Measurements from ENCODE around the gene PSPC1. TPM values are rescaled to one million over a fixed set of nuclear protein-coding genes. Genes with fewer than 3 reads are reported as not detected.
A peak's percentile ranks its signal among the peaks of the same experiment; 100 is the strongest.
"Not testable (repeated sequence)": the region's sequence is repeated elsewhere in the genome, so short reads cannot be mapped to it uniquely, and the experiment has no call there.

Gene PSPC1
- total and polyA plus RNA-seq, 11 donors, result 18.8 to 31.5 (median 26.0) TPM

DNA sequence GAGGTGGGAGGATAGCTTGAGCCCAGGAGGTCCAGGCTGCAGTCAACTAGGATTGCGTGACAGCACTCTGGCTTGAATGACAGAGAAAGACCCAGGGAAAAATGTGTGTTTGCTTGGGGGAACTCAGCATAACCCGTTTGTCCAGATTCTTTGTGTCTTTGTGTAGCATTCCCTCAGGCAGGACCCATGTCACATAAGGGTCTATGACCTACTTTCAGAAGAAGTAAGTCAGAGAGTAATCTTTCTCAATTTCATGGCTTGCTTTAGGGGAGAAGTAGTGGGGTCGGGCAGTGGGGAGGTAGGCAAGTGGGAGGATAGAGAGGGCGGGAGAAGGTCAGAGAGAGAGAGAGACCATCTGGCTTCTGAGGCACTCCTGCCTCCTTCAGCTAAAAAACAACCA lies 11.9 kb upstream of the PSPC1 start:
- Histone ChIP-seq H3K36me3 (no peaks in the 10 kb centered on the region), H3K27ac (no peak overlapping the region), H3K27me3 (no peaks in the 10 kb centered on the region), H3K4me3 (no peak overlapping the region), H3K4me1 (peaks cover 0 to 9% (median 0%) of the 10 kb centered on the region in 12 donors), H3K9me3 (no peaks in the 10 kb centered on the region)
- intact Hi-C loops (cut with DNase I), result no loop called here
- WGBS, 4 donors, result 91 to 93% (median 92%) methylated on average over 4 of the region's 4 CpGs
- DNase-seq (no peak), ATAC-seq (no peak)
- TF ChIP-seq POLR2A (IDR thresholded peaks at IDR 0.05), result no peak
- TF ChIP-seq, protein P1, sequence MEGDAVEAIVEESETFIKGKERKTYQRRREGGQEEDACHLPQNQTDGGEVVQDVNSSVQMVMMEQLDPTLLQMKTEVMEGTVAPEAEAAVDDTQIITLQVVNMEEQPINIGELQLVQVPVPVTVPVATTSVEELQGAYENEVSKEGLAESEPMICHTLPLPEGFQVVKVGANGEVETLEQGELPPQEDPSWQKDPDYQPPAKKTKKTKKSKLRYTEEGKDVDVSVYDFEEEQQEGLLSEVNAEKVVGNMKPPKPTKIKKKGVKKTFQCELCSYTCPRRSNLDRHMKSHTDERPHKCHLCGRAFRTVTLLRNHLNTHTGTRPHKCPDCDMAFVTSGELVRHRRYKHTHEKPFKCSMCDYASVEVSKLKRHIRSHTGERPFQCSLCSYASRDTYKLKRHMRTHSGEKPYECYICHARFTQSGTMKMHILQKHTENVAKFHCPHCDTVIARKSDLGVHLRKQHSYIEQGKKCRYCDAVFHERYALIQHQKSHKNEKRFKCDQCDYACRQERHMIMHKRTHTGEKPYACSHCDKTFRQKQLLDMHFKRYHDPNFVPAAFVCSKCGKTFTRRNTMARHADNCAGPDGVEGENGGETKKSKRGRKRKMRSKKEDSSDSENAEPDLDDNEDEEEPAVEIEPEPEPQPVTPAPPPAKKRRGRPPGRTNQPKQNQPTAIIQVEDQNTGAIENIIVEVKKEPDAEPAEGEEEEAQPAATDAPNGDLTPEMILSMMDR (IDR thresholded peaks at IDR 0.05), result no peak

DNA sequence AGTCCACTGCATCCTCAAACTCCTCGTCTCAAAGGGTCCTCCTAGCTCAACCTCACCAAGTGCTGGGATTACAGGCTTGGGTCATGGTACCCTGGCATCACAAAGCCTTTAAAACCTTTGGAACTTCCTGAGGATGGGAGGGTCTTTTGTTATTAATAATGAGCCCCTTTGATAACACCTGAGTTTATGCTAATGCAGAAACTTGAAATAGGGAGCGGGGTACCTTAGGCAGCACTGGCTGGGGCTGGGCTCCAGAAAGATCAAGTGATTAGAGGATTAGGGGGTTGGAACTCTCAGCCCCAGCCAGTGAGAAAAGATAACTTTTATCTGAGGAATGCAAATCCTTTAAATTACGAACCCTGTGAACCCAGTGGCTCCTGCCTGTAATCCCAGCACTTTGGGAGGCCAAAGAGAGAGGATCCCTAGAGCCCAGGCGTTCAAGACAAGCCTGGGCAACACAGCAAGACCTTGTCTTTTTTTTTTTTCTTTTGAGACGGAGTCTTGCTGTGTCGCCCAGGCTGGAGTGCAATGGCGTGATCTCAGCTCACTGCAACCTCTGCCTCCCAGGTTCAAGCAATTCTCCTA lies 9.3 kb upstream of the PSPC1 start:
- H3K27ac ChIP-seq, result no peak overlapping the region
- 90 to 96% (median 91%) methylated on average over 7 of the region's 7 CpGs for WGBS, 4 donors
- ATAC-seq, result no peak
- TF ChIP-seq, protein P1 (IDR thresholded peaks at IDR 0.05), result no peak
- TF ChIP-seq POLR2A (IDR thresholded peaks at IDR 0.05), result no peak
- H3K4me3 ChIP-seq, result no peak overlapping the region
- no peaks in the 10 kb centered on the region for H3K9me3 ChIP-seq
- H3K36me3 ChIP-seq, result no peaks in the 10 kb centered on the region
- H3K27me3 ChIP-seq, result no peaks in the 10 kb centered on the region
- peaks cover 0 to 9% (median 0%) of the 10 kb centered on the region in 12 donors for H3K4me1 ChIP-seq
- intact Hi-C loops (cut with DNase I), result no loop called here
- no peak for DNase-seq

DNA sequence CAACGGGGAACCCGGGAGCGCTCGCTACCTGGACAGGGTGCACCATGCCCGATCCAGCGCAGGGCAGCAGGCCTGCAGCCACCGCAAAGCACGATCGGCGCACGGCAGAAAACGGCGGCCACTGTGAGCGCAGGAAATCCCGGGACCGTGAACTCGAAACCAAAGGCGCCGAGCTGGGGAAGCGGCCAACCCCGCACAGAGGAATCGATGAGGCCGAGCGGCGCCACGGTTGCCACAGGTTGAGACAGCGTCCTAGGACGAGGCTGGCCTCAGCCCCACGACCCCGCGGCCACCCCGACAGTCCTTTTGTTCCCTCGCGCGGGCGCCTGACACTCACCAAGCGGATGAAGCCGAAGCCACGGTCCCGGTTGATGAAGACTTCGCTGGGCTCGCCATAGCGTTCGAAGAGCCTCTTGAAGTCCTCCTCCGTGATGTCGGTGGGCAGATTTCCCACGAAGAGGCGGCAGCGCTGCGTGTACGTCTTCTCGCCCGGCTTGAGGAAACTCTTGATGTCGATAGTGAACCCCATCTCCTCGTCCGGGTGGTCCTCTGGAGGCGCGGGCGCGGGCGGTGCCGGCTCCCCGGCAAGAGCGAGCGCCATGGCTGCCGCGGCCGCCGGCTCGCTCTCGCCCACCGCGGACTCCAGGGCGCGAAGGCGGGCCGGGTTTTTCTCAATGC lies 557 bp downstream of the PSPC1 start:
- H3K4me1 ChIP-seq, result peaks cover 0 to 16% (median 8%) of the 10 kb centered on the region in 12 donors
- peaks cover 0 to 4% (median 0%) of the 10 kb centered on the region in 9 donors for H3K36me3 ChIP-seq
- intact Hi-C loops (cut with DNase I), result loop anchor here in 8 of 10 donors (1.0 to 10.0 kb wide), 8 partner anchors 80 to 175 kb away; partner anchors contain the start of genes ZMYM5 (in 6 of the 8), MPHOSPH8 (in 3 of the 8) and ZMYM2 (in 2 of the 8)
- H3K9me3 ChIP-seq, result no peaks in the 10 kb centered on the region
- peak overlapping the region; percentile 62 to 99 (median 86) for H3K4me3 ChIP-seq
- TF ChIP-seq POLR2A (IDR thresholded peaks at IDR 0.05), result no peak
- TF ChIP-seq, protein P1 (IDR thresholded peaks at IDR 0.05), result peak in 1 of 12 donors; percentile 8
- WGBS, 4 donors, result 0 to 1% (median 0%) methylated on average over 22 to 77 of the region's 77 CpGs
- ATAC-seq (peak; percentile 44 to 73 (median 71)), DNase-seq (peak; percentile 41 to 83 (median 59))
- H3K27ac ChIP-seq, result peak overlapping the region; percentile 87 to 99 (median 92)
- no peaks in the 10 kb centered on the region for H3K27me3 ChIP-seq

GRCh38 chr13:19781526-19781925 lies 1.2 kb downstream of the PSPC1 start:
- TF ChIP-seq POLR2A (IDR thresholded peaks at IDR 0.05), result no peak
- TF ChIP-seq, protein P1 (IDR thresholded peaks at IDR 0.05), result no peak
- no peaks in the 10 kb centered on the region for H3K27me3 ChIP-seq
- H3K27ac ChIP-seq, result peak overlapping the region in 8 of 12 donors; percentile 91 to 99 (median 94)
- H3K4me3 ChIP-seq, result peak overlapping the region; percentile 62 to 99 (median 86)
- H3K9me3 ChIP-seq, result no peaks in the 10 kb centered on the region
- peaks cover 0 to 4% (median 0%) of the 10 kb centered on the region in 9 donors for H3K36me3 ChIP-seq
- peaks cover 0 to 16% (median 8%) of the 10 kb centered on the region in 12 donors for H3K4me1 ChIP-seq
- DNase-seq, result no peak
- 15 to 17% (median 16%) methylated on average over 9 of the region's 9 CpGs for WGBS, 4 donors
- ATAC-seq, result no peak
- intact Hi-C loops (cut with DNase I), result loop anchor here in 5 of 10 donors (5.0 to 10.0 kb wide), 5 partner anchors 81 to 176 kb away; partner anchors contain the start of genes MPHOSPH8 (in 3 of the 5), ZMYM2 (in 2 of the 5) and ZMYM5 (in 2 of the 5)

DNA sequence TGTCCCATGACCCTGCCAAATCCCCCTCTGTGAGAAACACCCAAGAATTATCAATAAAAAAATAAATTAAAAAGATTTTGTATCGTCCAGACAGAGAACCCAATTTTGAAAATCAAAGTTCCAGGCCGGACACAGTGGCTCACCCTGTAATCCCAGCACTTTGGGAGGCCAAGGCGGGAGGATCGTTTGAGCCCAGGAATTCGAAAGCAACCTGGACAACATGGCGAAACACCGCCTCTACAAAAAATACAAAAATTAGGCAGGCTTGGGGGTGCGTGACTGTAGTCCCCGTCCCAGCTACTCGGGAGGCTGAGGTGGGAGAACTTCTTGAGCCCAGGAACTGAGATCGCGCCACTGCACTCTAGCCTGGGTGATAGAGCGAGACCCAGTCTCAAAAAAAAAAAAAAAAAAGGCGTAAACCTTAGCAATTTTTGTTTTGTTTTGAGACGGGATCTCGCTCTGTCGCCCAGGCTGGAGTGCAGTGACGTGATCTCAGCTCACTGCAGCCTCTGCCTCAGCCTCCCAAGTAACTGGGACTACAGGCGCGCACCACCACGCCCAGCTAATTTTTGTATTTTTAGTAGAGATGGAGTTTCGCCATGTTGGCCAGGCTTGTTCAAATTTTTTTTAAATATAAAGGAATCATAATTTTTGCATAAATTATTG lies 1.9 kb downstream of the PSPC1 start:
- intact Hi-C loops (cut with DNase I), result loop anchor here in 5 of 10 donors (5.0 to 10.0 kb wide), 5 partner anchors 81 to 176 kb away; partner anchors contain the start of genes MPHOSPH8 (in 3 of the 5), ZMYM2 (in 2 of the 5) and ZMYM5 (in 2 of the 5)
- not testable (repeated sequence) for DNase-seq, H3K9me3 ChIP-seq, ATAC-seq, H3K36me3 ChIP-seq, H3K27me3 ChIP-seq
- WGBS, 4 donors, result 91 to 94% (median 93%) methylated on average over 22 of the region's 22 CpGs
- Histone ChIP-seq H3K27ac (peak overlapping the region in 1 of 12 donors; percentile 99), H3K4me1 (peaks cover 0 to 21% (median 8%) of the 10 kb centered on the region in 12 donors), H3K4me3 (peak overlapping the region in 11 of 12 donors; percentile 62 to 99 (median 84))
